Suppressor macrophage (primary cell): ENCODE measurements around the gene ANKMY1.

Source experiments
- DNase-seq, 4 experiments: peaks; one replicate each; pipeline ENCODE4 v3.0.0-alpha.2; 2020 to 2022

The ANKMY1 gene

GRCh38 chr2:240578488-240578887, 20.7 kb upstream of the ANKMY1 start:
- no peak for DNase-seq

- no peak for DNase-seq
Observed at GRCh38 chr2:240578110-240578450, 20.3 kb upstream of the ANKMY1 start.

- no peak for DNase-seq
Observed at GRCh38 chr2:240577281-240578109, 19.7 kb upstream of the ANKMY1 start.

GRCh38 chr2:240576436-240577205, 18.8 kb upstream of the ANKMY1 start:
- no peak for DNase-seq

GRCh38 chr2:240576036-240576435, 18.2 kb upstream of the ANKMY1 start:
- DNase-seq = no peak

- DNase-seq = no peak
Observed at GRCh38 chr2:240575101-240575965, 17.5 kb upstream of the ANKMY1 start.

- DNase-seq = no peak
Observed at GRCh38 chr2:240574386-240575100, 16.8 kb upstream of the ANKMY1 start.

GRCh38 chr2:240573516-240574385, 16.0 kb upstream of the ANKMY1 start:
- DNase-seq = no peak

GRCh38 chr2:240573071-240573515, 15.3 kb upstream of the ANKMY1 start:
- no peak for DNase-seq

- DNase-seq = no peak
Observed at GRCh38 chr2:240572141-240573031, 14.6 kb upstream of the ANKMY1 start.

GRCh38 chr2:240571314-240571973, 13.7 kb upstream of the ANKMY1 start:
- no peak for DNase-seq

- no peak for DNase-seq
Observed at GRCh38 chr2:240570531-240571313, 12.9 kb upstream of the ANKMY1 start.

- no peak for DNase-seq
Observed at GRCh38 chr2:240569998-240570530, 12.3 kb upstream of the ANKMY1 start.

GRCh38 chr2:240569523-240569997, 11.8 kb upstream of the ANKMY1 start:
- DNase-seq = no peak

GRCh38 chr2:240568678-240569522, 11.1 kb upstream of the ANKMY1 start:
- peak; percentile 57 to 89 (median 74) for DNase-seq

- peak; percentile 61 to 92 (median 78) for DNase-seq
Observed at GRCh38 chr2:240567872-240568677, 10.3 kb upstream of the ANKMY1 start, which contains the start of gene RNPEPL1. Gene RNPEPL1, plus strand, starts transcription at chr2:240568484. Its CDS starts 103 bp downstream, at chr2:240568587.
